ENCODE data around the gene MYL4.

DNA sequence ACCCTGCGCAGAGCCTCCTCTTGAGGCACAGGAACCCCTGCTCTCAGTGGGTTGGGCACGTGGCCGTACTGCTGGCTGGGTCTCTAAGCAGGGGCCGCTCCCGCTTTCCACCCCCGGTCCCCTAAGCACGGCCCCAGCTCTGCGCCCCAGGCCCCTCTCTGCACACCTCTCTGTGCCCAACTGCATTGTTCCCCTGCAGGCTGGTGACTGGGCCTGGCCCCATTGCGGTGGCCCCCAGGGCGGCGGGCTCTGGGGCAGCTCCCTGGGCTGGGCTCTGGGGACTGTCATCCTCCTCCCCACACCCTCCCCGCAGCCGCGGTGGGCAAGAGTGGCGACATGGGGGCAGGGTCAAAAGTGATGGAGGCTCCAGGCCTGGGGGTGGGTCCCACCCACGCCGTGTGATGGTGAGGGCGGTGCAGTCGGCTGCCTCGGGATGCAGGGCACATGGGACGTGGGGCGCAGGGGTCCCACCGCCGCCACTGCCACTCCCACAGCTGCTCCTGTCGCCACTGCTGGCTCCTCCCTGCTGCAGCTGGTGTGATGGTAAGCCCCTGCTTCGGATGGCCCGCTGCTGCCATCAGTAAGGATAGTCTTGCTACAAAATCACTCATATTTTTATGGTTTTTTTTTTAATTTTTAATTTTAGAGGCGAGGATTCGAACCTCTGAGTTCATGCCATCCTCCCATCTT lies 29.3 kb downstream of the MYL4 start:
- TF ChIP-seq SUZ12 (IDR thresholded peaks at IDR 0.05) (no peak), BHLHE40 (IDR thresholded peaks at IDR 0.05; ENCODE audit: borderline replicate concordance) (no peak), HDGF (IDR thresholded peaks at IDR 0.05; ENCODE audit: borderline replicate concordance) (no peak)

Data from HEK293T (cell line).